Activated T-cell treated with anti-CD3 and anti-CD28 coated beads, Interleukin-2, amount 50 U/mL, for 24 hours (primary cell): ENCODE results near the gene SLC47A1.
"Not testable (repeated sequence)": the region's sequence is repeated elsewhere in the genome, so short reads cannot be mapped to it uniquely, and the experiment has no call there.

Experiments used
- DNase-seq: peaks from one replicate; pipeline ENCODE4 v3.0.0-alpha.2; 2020
- H3K27ac Mint-ChIP-seq: 2 replicates; pipeline ENCODE4 v1.8.0; 2020; ENCODE audit warnings: mild to moderate bottlenecking, mixed read lengths
- H3K27me3 Mint-ChIP-seq: 2 replicates; pipeline ENCODE4 v1.8.0; 2020; ENCODE audit warnings: mixed read lengths
- H3K36me3 Mint-ChIP-seq: 2 replicates; pipeline ENCODE4 v1.8.0; 2020; ENCODE audit warnings: low read depth, mixed read lengths
- H3K4me1 Mint-ChIP-seq: 2 replicates; pipeline ENCODE4 v1.8.0; 2020; ENCODE audit warnings: low read depth, mixed read lengths
- H3K4me3 Mint-ChIP-seq: 2 replicates; pipeline ENCODE4 v1.8.0; 2020; ENCODE audit warnings: mild to moderate bottlenecking, moderate library complexity, mixed read lengths
- H3K9me3 Mint-ChIP-seq: 2 replicates; pipeline ENCODE4 v1.8.0; 2020; ENCODE audit warnings: mixed read lengths

SLC47A1 gene

GRCh38 chr17:19561697-19562318 is 28.2 kb downstream of the SLC47A1 start:
- DNase-seq = no peak
- Mint-ChIP-seq H3K27me3 (peaks cover 14% of the 10 kb centered on the region), H3K9me3 (no peaks in the 10 kb centered on the region), H3K27ac (no peak overlapping the region), H3K4me1 (no peaks in the 10 kb centered on the region), H3K4me3 (no peak overlapping the region), H3K36me3 (no peaks in the 10 kb centered on the region)

DNA sequence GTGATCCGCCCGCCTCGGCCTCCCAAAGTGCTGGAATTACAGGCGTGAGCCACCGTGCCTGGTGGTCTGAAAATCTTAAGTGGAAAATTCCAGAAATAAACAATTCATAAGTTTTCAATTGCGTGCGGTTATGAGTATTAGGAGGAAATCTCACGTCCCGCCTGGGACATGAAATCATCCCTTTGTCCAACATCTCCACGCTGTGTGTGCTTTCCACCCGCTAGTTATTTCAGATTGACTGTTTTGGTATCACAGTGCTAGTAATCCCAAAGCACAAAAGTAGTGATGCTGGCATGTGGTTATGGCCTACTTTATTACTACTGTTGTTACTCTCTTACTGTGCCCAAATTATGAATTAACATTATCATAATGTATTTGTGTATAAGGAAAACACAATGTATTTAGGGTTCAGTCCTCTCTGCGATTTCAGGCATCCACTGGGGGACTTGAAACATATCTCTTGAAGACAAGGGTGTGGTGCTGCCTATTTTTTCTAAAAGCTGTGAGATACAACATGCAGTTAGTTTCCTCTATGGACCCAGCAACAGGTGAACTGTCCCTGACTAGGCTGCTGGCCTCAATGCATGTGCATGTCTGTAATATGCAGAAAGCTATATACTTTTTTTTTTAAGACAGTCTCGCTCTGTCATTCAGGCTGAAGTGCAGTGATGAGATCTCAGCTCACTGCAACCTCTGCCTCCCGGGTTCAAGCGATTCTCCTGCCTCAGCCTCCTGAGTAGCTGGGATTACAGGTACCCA is 32.3 kb downstream of the SLC47A1 start:
- Mint-ChIP-seq H3K4me1 (no peaks in the 10 kb centered on the region), H3K27me3 (peaks cover 11% of the 10 kb centered on the region), H3K36me3 (no peaks in the 10 kb centered on the region), H3K4me3 (no peak overlapping the region), H3K27ac (no peak overlapping the region), H3K9me3 (no peaks in the 10 kb centered on the region)
- no peak for DNase-seq

GRCh38 chr17:19567216-19568015 is 33.8 kb downstream of the SLC47A1 start:
- H3K36me3 Mint-ChIP-seq = no peaks in the 10 kb centered on the region
- DNase-seq = no peak
- peaks cover 6% of the 10 kb centered on the region for H3K27me3 Mint-ChIP-seq
- no peaks in the 10 kb centered on the region for H3K4me1 Mint-ChIP-seq
- no peak overlapping the region for H3K4me3 Mint-ChIP-seq
- no peaks in the 10 kb centered on the region for H3K9me3 Mint-ChIP-seq
- H3K27ac Mint-ChIP-seq = no peak overlapping the region

DNA sequence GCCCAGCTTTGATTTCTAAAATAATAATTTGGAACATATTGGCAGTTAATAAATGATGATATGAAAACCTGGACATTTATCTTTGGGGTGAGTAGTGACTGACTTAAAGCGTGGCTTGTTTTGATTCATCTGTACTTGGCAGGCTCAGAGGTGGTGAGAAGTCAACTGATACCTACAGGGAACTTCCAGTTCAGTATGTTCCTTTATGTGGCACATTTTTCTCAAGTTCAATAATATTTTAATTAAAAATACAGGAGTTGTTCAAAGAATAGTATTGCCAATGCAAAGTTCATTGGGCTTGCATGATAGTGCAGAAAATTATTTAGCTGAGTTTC is 34.3 kb downstream of the SLC47A1 start:
- no peaks in the 10 kb centered on the region for H3K36me3 Mint-ChIP-seq
- H3K27me3 Mint-ChIP-seq = peaks cover 3% of the 10 kb centered on the region
- no peak overlapping the region for H3K4me3 Mint-ChIP-seq
- H3K27ac Mint-ChIP-seq = no peak overlapping the region
- H3K4me1 Mint-ChIP-seq = no peaks in the 10 kb centered on the region
- H3K9me3 Mint-ChIP-seq = no peaks in the 10 kb centered on the region
- DNase-seq = no peak

DNA sequence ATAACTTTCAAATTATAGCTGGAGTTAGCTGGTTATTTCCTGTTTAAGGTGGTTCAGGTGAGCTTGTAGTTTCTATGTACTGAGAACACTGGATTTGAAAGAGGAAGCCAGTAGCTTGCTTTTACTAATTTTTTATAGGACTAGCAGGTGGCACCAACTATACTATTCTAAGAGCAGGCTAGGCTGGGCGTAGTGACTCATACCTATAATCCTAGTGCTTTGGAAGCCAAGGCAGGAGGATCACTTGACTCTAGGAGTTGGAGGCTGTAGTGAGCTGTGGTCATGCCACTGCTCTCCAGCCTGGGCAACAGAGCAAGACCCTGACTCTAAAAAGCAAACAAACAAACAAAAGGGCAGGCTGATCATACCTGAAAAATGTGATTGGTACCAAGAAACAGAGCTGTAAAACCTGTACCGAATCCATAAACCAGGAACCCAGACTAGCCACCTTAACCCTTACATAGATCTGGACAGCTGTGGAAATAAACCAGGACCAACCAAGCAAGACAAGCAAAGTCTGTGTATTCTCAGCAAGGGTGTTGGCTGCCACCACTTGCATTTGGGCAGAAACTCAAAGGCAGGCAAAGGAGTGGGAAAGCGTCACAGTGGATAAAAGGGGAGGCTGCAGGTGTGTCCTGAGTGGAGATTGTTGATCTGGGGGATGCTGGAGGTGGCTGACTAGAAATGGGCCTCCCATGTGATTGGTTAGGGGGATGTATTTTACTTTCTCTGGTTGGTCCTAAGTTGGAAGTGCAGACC is 36.3 kb downstream of the SLC47A1 start:
- no peaks in the 10 kb centered on the region for H3K4me1 Mint-ChIP-seq
- no peak for DNase-seq
- peaks cover 3% of the 10 kb centered on the region for H3K27me3 Mint-ChIP-seq
- H3K4me3 Mint-ChIP-seq = no peak overlapping the region
- H3K9me3 Mint-ChIP-seq = no peaks in the 10 kb centered on the region
- no peaks in the 10 kb centered on the region for H3K36me3 Mint-ChIP-seq
- H3K27ac Mint-ChIP-seq = no peak overlapping the region

DNA sequence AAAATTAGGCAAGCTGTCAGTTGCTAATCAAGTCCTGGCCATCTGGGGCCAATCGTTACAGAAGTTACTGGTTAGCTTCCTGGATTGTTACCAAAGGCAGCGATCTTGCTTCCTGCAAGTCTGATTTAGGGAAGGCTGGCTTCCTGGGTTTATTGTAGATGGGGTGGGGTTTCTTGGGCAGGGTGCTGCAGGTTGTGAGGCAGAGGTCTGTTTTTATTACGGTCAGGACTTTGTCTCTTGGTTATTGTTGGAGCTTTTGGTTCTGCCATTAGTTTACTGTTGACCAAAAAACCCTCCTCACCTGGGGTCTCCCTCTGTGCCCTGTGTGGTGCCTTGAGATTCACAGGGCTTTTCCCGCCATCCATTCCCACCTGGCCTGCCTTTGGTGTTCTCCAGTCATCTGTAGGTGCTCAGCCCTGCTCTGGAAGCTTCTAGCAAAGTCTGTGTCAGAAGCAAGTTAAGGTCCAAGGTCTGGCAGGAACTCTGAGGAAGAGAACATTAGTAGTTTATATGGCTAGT is 36.9 kb downstream of the SLC47A1 start:
- DNase-seq = no peak
- peaks cover 3% of the 10 kb centered on the region for H3K27me3 Mint-ChIP-seq
- no peaks in the 10 kb centered on the region for H3K9me3 Mint-ChIP-seq
- H3K4me1 Mint-ChIP-seq = no peaks in the 10 kb centered on the region
- no peak overlapping the region for H3K27ac Mint-ChIP-seq
- H3K36me3 Mint-ChIP-seq = no peaks in the 10 kb centered on the region
- no peak overlapping the region for H3K4me3 Mint-ChIP-seq

- Mint-ChIP-seq H3K9me3 (no peaks in the 10 kb centered on the region), H3K4me1 (no peaks in the 10 kb centered on the region), H3K36me3 (no peaks in the 10 kb centered on the region), H3K27me3 (peaks cover 5% of the 10 kb centered on the region), H3K27ac (no peak overlapping the region), H3K4me3 (no peak overlapping the region)
- no peak for DNase-seq
Observed at GRCh38 chr17:19573075-19573474, 39.4 kb downstream of the SLC47A1 start.

- peaks cover 17% of the 10 kb centered on the region for H3K27me3 Mint-ChIP-seq
- no peaks in the 10 kb centered on the region for H3K4me1 Mint-ChIP-seq
- H3K27ac Mint-ChIP-seq = no peak overlapping the region
- H3K36me3 Mint-ChIP-seq = no peaks in the 10 kb centered on the region
- no peaks in the 10 kb centered on the region for H3K9me3 Mint-ChIP-seq
- DNase-seq = no peak
- H3K4me3 Mint-ChIP-seq = no peak overlapping the region
Observed at GRCh38 chr17:19574956-19575355, 41.3 kb downstream of the SLC47A1 start.

DNA sequence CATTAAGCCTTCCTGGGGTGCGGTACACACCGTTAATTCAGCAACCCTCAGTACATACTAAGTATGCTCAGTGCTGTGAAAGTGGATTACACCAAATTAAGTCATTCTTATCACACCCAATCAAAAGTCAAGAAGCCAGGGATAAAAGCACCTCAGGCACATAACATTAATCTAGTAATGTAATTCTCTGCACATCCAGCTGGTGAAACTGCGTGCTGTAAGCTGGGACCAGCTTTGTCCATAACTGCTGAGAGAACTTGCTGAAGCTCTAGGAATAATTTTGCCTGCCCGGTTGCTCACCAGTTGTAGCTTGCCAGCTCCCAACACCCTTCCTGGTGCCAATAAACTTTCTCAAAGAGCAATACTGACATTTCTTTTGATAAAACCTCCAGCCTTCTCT is 44.9 kb downstream of the SLC47A1 start:
- Mint-ChIP-seq H3K36me3 (no peaks in the 10 kb centered on the region), H3K4me1 (peaks cover 3% of the 10 kb centered on the region), H3K27ac (no peak overlapping the region), H3K27me3 (peaks cover 40% of the 10 kb centered on the region), H3K9me3 (no peaks in the 10 kb centered on the region), H3K4me3 (no peak overlapping the region)
- DNase-seq = no peak

DNA sequence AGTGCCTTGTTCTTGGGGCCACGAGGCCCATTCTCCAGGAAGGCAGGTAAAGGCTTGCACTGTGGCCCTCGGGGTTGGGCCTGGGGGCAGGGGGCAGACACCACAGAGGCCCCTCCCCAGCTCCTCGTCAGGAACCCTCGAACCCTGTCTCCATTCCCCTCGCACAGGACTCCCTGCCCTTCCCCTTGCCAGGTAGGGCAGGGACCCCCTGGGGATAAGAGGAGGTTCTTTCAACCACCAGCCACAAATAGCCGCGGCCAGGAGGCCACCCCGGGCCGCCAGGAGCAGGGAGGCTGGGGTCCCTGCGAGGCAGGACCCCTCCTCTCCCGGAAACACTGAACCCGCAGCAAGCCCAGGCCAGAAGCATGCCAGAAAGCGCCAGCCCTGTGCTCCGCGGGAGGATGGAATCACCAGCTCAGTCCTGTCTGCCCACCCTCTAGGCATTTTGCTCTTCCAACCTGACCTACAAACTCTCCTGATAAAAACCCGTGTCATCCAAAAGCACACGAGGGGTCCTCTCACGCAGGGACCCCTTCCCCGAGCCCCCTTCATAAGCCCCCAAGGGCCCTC is 45.6 kb downstream of the SLC47A1 start:
- Mint-ChIP-seq H3K27me3 (peaks cover 40% of the 10 kb centered on the region), H3K36me3 (no peaks in the 10 kb centered on the region), H3K4me1 (peaks cover 3% of the 10 kb centered on the region), H3K27ac (no peak overlapping the region), H3K9me3 (no peaks in the 10 kb centered on the region), H3K4me3 (no peak overlapping the region)
- DNase-seq = no peak

DNA sequence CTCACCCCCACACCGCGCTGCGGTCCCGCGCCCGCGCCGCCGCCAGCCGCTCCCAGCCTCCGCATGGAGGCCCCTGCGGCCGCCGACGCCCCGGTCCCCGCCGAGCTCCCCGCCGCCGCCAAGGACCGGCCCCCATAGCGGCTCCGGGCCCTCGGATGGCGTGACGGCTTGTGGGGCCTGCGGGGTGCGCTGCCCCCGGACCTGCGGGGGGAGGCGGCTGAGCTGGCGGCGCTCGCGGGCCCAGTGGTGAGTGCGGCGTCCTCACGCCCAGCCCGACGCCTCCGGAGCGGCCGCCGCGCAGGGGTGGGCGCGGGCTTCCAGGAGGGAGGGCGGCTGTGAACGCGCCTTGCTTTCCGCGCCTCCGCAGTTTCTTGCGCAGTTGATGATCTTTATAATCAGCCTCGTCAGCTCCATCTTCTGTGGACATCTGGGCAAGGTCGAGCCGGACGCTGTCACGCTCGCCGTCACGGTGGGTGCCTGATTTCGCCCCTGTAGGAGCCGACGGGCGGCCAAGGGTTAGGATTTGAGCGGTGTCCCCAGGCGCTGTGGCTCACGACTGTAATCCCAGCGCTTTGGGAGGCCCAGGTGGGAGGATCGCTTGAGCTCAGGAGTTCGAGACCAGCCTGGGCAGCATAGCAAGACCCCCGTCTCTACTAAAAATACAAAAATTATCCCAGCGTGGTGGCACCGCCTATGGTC is 46.4 kb downstream of the SLC47A1 start:
- H3K27me3 Mint-ChIP-seq = peaks cover 40% of the 10 kb centered on the region
- peak overlapping the region; percentile 53 for H3K4me3 Mint-ChIP-seq
- H3K9me3 Mint-ChIP-seq = no peaks in the 10 kb centered on the region
- no peak overlapping the region for H3K27ac Mint-ChIP-seq
- H3K4me1 Mint-ChIP-seq = peaks cover 3% of the 10 kb centered on the region
- no peak for DNase-seq
- no peaks in the 10 kb centered on the region for H3K36me3 Mint-ChIP-seq

GRCh38 chr17:19580566-19580920 is 46.9 kb downstream of the SLC47A1 start:
- Mint-ChIP-seq H3K27me3 (peaks cover 45% of the 10 kb centered on the region), H3K4me3 (peak overlapping the region; percentile 53)

DNA sequence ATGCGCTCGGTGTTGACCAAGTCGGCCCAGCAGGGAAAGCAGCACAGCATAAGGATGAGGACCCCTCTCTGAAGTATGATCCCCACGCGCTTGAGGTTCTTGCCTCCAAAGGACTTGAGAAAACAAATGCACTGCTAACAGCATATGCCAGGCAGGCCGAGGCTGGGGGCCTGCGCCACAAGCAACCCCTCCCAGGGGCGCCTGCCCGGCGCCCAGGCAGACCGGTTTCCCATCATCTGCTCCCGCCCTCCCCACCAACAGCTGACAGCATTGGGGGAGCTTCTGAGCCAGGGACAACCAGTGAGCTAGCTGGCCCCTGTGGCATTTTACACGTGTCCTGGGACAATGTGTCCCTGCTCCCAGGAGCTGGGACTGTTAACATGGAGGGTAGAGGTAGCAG is 48.5 kb downstream of the SLC47A1 start:
- not testable (repeated sequence) for DNase-seq, H3K4me1 Mint-ChIP-seq, H3K27ac Mint-ChIP-seq, H3K36me3 Mint-ChIP-seq, H3K9me3 Mint-ChIP-seq, H3K4me3 Mint-ChIP-seq
- peaks cover 47% of the 10 kb centered on the region for H3K27me3 Mint-ChIP-seq

More at GRCh38 chr17:19580566-19580920, 46.9 kb downstream of the SLC47A1 start:
- DNase-seq, H3K9me3 Mint-ChIP-seq, H3K36me3 Mint-ChIP-seq, H3K27ac Mint-ChIP-seq, H3K4me1 Mint-ChIP-seq: not testable (repeated sequence)

DNA sequence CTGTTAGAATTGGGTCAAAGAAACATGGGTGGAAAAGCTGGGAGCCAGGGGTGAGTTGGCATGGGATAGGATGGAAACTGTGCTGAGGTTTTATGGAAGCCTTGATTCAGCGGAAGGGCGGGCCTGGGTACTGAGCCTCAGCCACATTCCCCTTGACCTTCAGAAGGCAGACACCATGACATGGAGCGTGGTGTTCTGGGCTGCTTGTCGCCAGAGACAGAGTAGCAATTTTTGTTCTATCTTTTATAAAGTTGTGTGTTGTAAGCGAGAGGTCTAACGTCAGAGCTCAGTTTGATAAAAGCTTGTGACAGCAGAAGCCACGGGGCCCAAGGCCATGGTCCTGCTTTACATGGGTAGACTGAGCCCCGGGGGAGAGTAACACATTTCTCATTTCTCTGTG is 50.2 kb downstream of the SLC47A1 start:
- no peak overlapping the region for H3K4me3 Mint-ChIP-seq
- no peak overlapping the region for H3K27ac Mint-ChIP-seq
- H3K4me1 Mint-ChIP-seq = peaks cover 3% of the 10 kb centered on the region
- DNase-seq = no peak
- H3K9me3 Mint-ChIP-seq = no peaks in the 10 kb centered on the region
- peaks cover 36% of the 10 kb centered on the region for H3K27me3 Mint-ChIP-seq
- no peaks in the 10 kb centered on the region for H3K36me3 Mint-ChIP-seq
